ENCODE data around the gene PIPOX. TPM values are rescaled to one million over a fixed set of nuclear protein-coding genes. Genes with fewer than 3 reads are reported as not detected.

PIPOX gene
- total and polyA plus RNA-seq, 2 of the 13 experiments (the other 11 are each of a cell fraction or from before 2014, with no cell fraction given), result 87.3 to 154 TPM

DNA sequence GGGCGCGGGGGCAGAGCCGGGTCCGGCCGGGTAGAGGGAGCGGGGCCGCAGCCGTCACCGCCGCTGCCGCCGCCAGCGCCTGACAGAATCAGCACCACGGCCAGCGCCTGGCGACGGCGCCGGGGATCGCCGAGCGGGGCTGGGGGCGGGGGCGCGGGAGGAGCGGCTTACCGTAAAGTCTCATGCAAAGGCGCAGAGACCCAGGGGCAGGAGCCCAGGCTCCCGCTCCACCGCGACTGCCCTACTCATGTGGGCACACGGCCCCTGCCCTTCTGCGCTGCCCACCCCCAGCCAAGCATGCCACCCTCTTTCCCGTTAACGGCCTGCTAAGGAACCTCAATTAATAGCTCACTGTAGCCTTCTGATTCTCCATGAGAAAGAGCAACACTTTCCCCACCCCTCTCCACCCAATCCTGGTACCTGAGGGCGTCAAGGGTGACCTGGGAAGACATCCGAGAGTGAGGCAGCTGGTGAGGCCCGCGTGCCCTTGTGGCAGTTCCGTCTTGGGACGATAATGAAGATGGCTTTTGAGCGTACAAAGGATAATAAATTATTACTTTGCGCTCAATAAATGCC is 36.9 kb upstream of the PIPOX start, which contains the start of gene SEZ6:
Gene SEZ6 (minus strand): TSS at position 98 of the 576 bp plus-strand sequence. CDS start 164 bp downstream, outside the sequence.
- CTCF ChIA-PET (ENCODE audit: low intra/inter-chr PET ratio, low total read pairs), result no interaction called here
- peaks cover 8% of the 10 kb centered on the region; the same call in 1 of the 2 replicates for H4K20me1 ChIP-seq (ENCODE audit: insufficient read depth, low read length)
- no peaks in the 10 kb centered on the region for H3K36me3 ChIP-seq (replicated peaks in 1 of 2; ENCODE audit: control insufficient read depth in 1 of 2, insufficient read depth in 2 of 2, low read length in 2 of 2)
- ATAC-seq (peak; percentile 82), FAIRE-seq (no peak), DNase-seq (ENCODE audit: low spot score) (peak; percentile 44)
- WGBS (ENCODE audit: low lambda C conversion rate), result 7% methylated on average over 13 of the region's 43 CpGs
- POLR2A ChIA-PET, result no interaction called here
- H3K9ac ChIP-seq (ENCODE audit: insufficient read depth, low read depth, low read length), result no peak within 1 kb of the TSS
- peak within 1 kb of the TSS; percentile 13; the same call in 1 of the 2 replicates for H3K4me2 ChIP-seq (ENCODE audit: low read depth, low read length)
- no peak within 1 kb of the TSS for H3K27ac ChIP-seq (ENCODE audit: extremely low read length, insufficient read depth, low read length)
- no peaks in the 10 kb centered on the region for H3K79me2 ChIP-seq (ENCODE audit: insufficient read depth, low read length)
- peaks cover 40% of the 10 kb centered on the region for H3K4me1 ChIP-seq (ENCODE audit: insufficient read depth, low read length)
- BruUV-seq (replicated peaks), result no TSS peak
- in situ Hi-C loops (cut with HindIII; ENCODE audit: extremely low pct_ligation_motif_present, low pct_unique_long_range_greater_than_20kb) (no loop called here), intact Hi-C loops (cut with micrococcal nuclease; ENCODE audit: unreplicated experiment) (no loop called here)
- peaks cover 8 to 44% of the 10 kb centered on the region in 2 experiments for H3K27me3 ChIP-seq (ENCODE audit: control insufficient read depth in 1 of 2, insufficient read depth in 2 of 2, low read length in 2 of 2)
- no peaks in the 10 kb centered on the region for H3K9me3 ChIP-seq (ENCODE audit: low read length)
- no peak within 1 kb of the TSS for H2AFZ ChIP-seq (ENCODE audit: low read length)
- H3K4me3 ChIP-seq (replicated peaks in 1 of 3; ENCODE audit: insufficient read depth in 1 of 3, low read depth in 2 of 3, low read length in 3 of 3), result no peak within 1 kb of the TSS
- TF ChIP-seq SP1 (IDR thresholded peaks at IDR 0.05), result no peak
- TF ChIP-seq SP1 (CRISPR knock-in tag; IDR thresholded peaks at IDR 0.05), result 0 out of 2 replicates have a peak, but pooled peaks have one; percentile 58
- TF ChIP-seq ARNT2 (CRISPR knock-in tag; IDR thresholded peaks at IDR 0.05; ENCODE audit: low read depth), result peak; percentile 99
- TF ChIP-seq SP140L (CRISPR knock-in tag; IDR thresholded peaks at IDR 0.05; ENCODE audit: borderline replicate concordance), result peak; percentile 41; the same call in 1 of the 2 replicates
- TF ChIP-seq ZNF230 (CRISPR knock-in tag; IDR thresholded peaks at IDR 0.05), result peak; percentile 69; the same call in 1 of the 2 replicates
- no peak for TF ChIP-seq RNF2 (conservative IDR thresholded peaks at IDR 0.05; ENCODE audit: low read depth)
- TF ChIP-seq ZSCAN29 (CRISPR knock-in tag; conservative IDR thresholded peaks at IDR 0.05), result no peak
- TF ChIP-seq MAF1 (CRISPR knock-in tag; IDR thresholded peaks at IDR 0.05; ENCODE audit: borderline replicate concordance), result peak; percentile 90; the same call in 1 of the 2 replicates
- peak; percentile 24; the same call in 1 of the 2 replicates for TF ChIP-seq NAIF1 (CRISPR knock-in tag; IDR thresholded peaks at IDR 0.05; ENCODE audit: borderline replicate concordance)
- TF ChIP-seq ZNF629 (CRISPR knock-in tag; conservative IDR thresholded peaks at IDR 0.05), result no peak; the same call in 1 of the 2 replicates
- peak; percentile 24; the same call in 1 of the 2 replicates for TF ChIP-seq ZFP91 (CRISPR knock-in tag; IDR thresholded peaks at IDR 0.05; ENCODE audit: borderline replicate concordance)
- no peak for TF ChIP-seq ZNF530 (CRISPR knock-in tag; IDR thresholded peaks at IDR 0.05; ENCODE audit: low read depth)
- TF ChIP-seq, protein P1, sequence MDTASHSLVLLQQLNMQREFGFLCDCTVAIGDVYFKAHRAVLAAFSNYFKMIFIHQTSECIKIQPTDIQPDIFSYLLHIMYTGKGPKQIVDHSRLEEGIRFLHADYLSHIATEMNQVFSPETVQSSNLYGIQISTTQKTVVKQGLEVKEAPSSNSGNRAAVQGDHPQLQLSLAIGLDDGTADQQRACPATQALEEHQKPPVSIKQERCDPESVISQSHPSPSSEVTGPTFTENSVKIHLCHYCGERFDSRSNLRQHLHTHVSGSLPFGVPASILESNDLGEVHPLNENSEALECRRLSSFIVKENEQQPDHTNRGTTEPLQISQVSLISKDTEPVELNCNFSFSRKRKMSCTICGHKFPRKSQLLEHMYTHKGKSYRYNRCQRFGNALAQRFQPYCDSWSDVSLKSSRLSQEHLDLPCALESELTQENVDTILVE (CRISPR knock-in tag; IDR thresholded peaks at IDR 0.05), result peak; percentile 92
- 0 out of 2 replicates have a peak, but pooled peaks have one; percentile 53 for TF ChIP-seq ZFYVE20 (CRISPR knock-in tag; IDR thresholded peaks at IDR 0.05; ENCODE audit: borderline replicate concordance, low read depth)
